H1 (cell line): Measurements from ENCODE around the gene RFPL1. TPM values are rescaled to one million over a fixed set of nuclear protein-coding genes. Genes with fewer than 3 reads are reported as not detected.

Experiments used
- CTCF ChIA-PET: fragments of 300-600 bp; sonication (Branson Sonifier 250); formaldehyde crosslinking; loops from one replicate; lab custom pipeline; 2021; ENCODE audit not compliant: partially characterized antibody; lab: Charles Lee
- POLR2A ChIA-PET: fragments of 300-600 bp; sonication (Branson Sonifier 250); formaldehyde crosslinking; loops from one replicate; lab custom pipeline; 2021; ENCODE audit warnings: inconsistent platforms; ENCODE audit not compliant: partially characterized antibody; lab: Charles Lee
- DNase-seq, 2 experiments: peaks; one replicate each; pipeline versions ENCODE4 v3.0.0 to v3.0.0-alpha.2; 2010 to 2022; ENCODE audit warnings: low spot score in 2 of 2, low read depth in 1 of 2, mixed read lengths in 1 of 2
- FAIRE-seq: peaks from 2 replicates; lab custom pipeline; 2011; peaks lifted over from hg19 to GRCh38; lab: Jason Lieb, UNC
- H2AFZ ChIP-seq: 2 replicates; pipeline ENCODE4 v1.8.1; 2012; ENCODE audit warnings: low read length, inconsistent platforms
- H2AK5ac ChIP-seq: 2 replicates; pipeline ENCODE4 v1.6.1; 2013; ENCODE audit warnings: low read depth, low read length
- H2BK120ac ChIP-seq: replicated peaks from 2 replicates; pipeline ENCODE3; 2013; ENCODE audit warnings: low read depth, low read length, inconsistent platforms
- H2BK12ac ChIP-seq: 2 replicates; pipeline ENCODE4 v1.6.1; 2013; ENCODE audit warnings: low read depth, low read length
- H2BK15ac ChIP-seq: 2 replicates; pipeline ENCODE4 v1.6.1; 2013; ENCODE audit warnings: low read length
- H2BK20ac ChIP-seq: 2 replicates; pipeline ENCODE4 v1.6.1; 2013; ENCODE audit warnings: low read length
- H2BK5ac ChIP-seq: 2 replicates; pipeline ENCODE4 v1.6.1; 2013; ENCODE audit warnings: low read depth, low read length
- H3K14ac ChIP-seq: 2 replicates; pipeline ENCODE4 v1.6.1; 2013; ENCODE audit warnings: inconsistent platforms; ENCODE audit not compliant: insufficient read length
- H3K18ac ChIP-seq: 2 replicates; pipeline ENCODE4 v1.6.1; 2013; ENCODE audit warnings: low read length; ENCODE audit errors: extremely low read depth
- H3K23ac ChIP-seq: 2 replicates; pipeline ENCODE4 v1.6.1; 2013; ENCODE audit warnings: inconsistent platforms; ENCODE audit not compliant: insufficient read length
- H3K23me2 ChIP-seq: 2 replicates; pipeline ENCODE4 v1.6.1; 2013; ENCODE audit warnings: low read depth, low read length
- H3K27ac ChIP-seq: 2 replicates; pipeline ENCODE4 v1.6.1; 2011; ENCODE audit warnings: low read depth, low read length, inconsistent platforms
- H3K27me3 ChIP-seq, 4 experiments: replicated peaks in 1 of 4; 1 replicate in 1 of 4; 2 replicates in 3 of 4; pipeline versions ENCODE4 v1.6.1 to v1.8.1; 2011 to 2013; ENCODE audit warnings: low read length in 3 of 4, mild to moderate bottlenecking in 3 of 4, inconsistent platforms in 2 of 4, mixed read lengths in 2 of 4, moderate library complexity in 1 of 4; ENCODE audit not compliant: control insufficient read depth in 3 of 4, insufficient read depth in 3 of 4; ENCODE audit errors: extremely low read depth in 1 of 4
- H3K36me3 ChIP-seq, 4 experiments: 2 replicates each; pipeline versions ENCODE4 v1.6.1 to v1.8.1; 2011 to 2013; ENCODE audit warnings: mild to moderate bottlenecking in 4 of 4, low read length in 3 of 4, moderate library complexity in 2 of 4, control low read depth in 1 of 4, inconsistent platforms in 1 of 4; ENCODE audit not compliant: insufficient read depth in 4 of 4, control insufficient read depth in 2 of 4
- H3K4ac ChIP-seq: replicated peaks from 2 replicates; pipeline ENCODE3; 2013; ENCODE audit warnings: low read length, low read depth, mixed read lengths, inconsistent platforms; ENCODE audit not compliant: insufficient read length
- H3K4me1 ChIP-seq, 4 experiments: replicated peaks in 1 of 4; 1 replicate in 1 of 4; 2 replicates in 3 of 4; pipeline versions ENCODE4 v1.6.1 to v1.8.1; 2011 to 2013; ENCODE audit warnings: low read length in 3 of 4, inconsistent platforms in 2 of 4, mixed read lengths in 1 of 4; ENCODE audit not compliant: insufficient read depth in 4 of 4, control insufficient read depth in 3 of 4
- H3K4me2 ChIP-seq, 2 experiments: 2 replicates each; pipeline versions ENCODE4 v1.6.1 to v1.8.1; 2011 to 2013; ENCODE audit warnings: low read depth in 2 of 2, low read length in 2 of 2, control low read depth in 1 of 2, inconsistent platforms in 1 of 2, mild to moderate bottlenecking in 1 of 2; ENCODE audit not compliant: insufficient read depth in 1 of 2
- H3K4me3 ChIP-seq, 4 experiments: fragments of 200-600, 300-600 bp in 1 of 4; sonication (generic), shearing (Covaris generic), sonication (Bioruptor Twin) in 1 of 4; 2 replicates each; pipeline versions ENCODE4 v1.5.1 to v1.8.1; 2011 to 2016; ENCODE audit warnings: low read length in 4 of 4, low read depth in 3 of 4, control low read depth in 2 of 4, inconsistent platforms in 2 of 4, mild to moderate bottlenecking in 2 of 4, mixed read lengths in 1 of 4, moderate library complexity in 1 of 4; ENCODE audit not compliant: insufficient read depth in 2 of 4; ENCODE audit errors: extremely low read depth in 1 of 4
- H3K56ac ChIP-seq: replicated peaks from 2 replicates; pipeline ENCODE3; 2013; ENCODE audit warnings: low read depth, mild to moderate bottlenecking, mixed read lengths, low read length, inconsistent platforms; ENCODE audit not compliant: insufficient read length
- H3K79me1 ChIP-seq: 2 replicates; pipeline ENCODE4 v1.6.1; 2013; ENCODE audit warnings: low read depth, low read length, control low read depth
- H3K79me2 ChIP-seq, 2 experiments: 2 replicates each; pipeline versions ENCODE4 v1.6.1 to v1.8.1; 2012 to 2013; ENCODE audit warnings: low read length in 2 of 2, mild to moderate bottlenecking in 2 of 2, inconsistent platforms in 1 of 2; ENCODE audit not compliant: insufficient read depth in 2 of 2, control insufficient read depth in 1 of 2
- H3K9ac ChIP-seq, 4 experiments: replicated peaks in 1 of 4; 1 replicate in 1 of 4; 2 replicates in 3 of 4; pipeline versions ENCODE4 v1.6.1 to v1.8.1; 2011 to 2013; ENCODE audit warnings: low read depth in 3 of 4, low read length in 3 of 4, control low read depth in 2 of 4, mild to moderate bottlenecking in 2 of 4, moderate library complexity in 2 of 4, inconsistent platforms in 1 of 4; ENCODE audit errors: extremely low read depth in 1 of 4
- H3K9me3 ChIP-seq, 2 experiments: 2 replicates each; pipeline versions ENCODE4 v1.6.1 to v1.8.1; 2012 to 2013; ENCODE audit warnings: mild to moderate bottlenecking in 2 of 2, moderate library complexity in 2 of 2, control low read depth in 1 of 2, inconsistent platforms in 1 of 2, low read depth in 1 of 2, low read length in 1 of 2, mixed read lengths in 1 of 2; ENCODE audit not compliant: insufficient read depth in 2 of 2
- H4K20me1 ChIP-seq, 2 experiments: replicated peaks in 1 of 2; 2 replicates each; pipeline versions ENCODE3 to v1.8.1; 2011 to 2013; ENCODE audit warnings: inconsistent platforms in 2 of 2, low read length in 2 of 2, mild to moderate bottlenecking in 1 of 2; ENCODE audit not compliant: insufficient read depth in 2 of 2, control insufficient read depth in 1 of 2
- H4K5ac ChIP-seq: 2 replicates; pipeline ENCODE4 v1.6.1; 2013; ENCODE audit warnings: low read length, low read depth, mixed read lengths, inconsistent platforms; ENCODE audit not compliant: insufficient read length
- H4K8ac ChIP-seq: 2 replicates; pipeline ENCODE4 v1.8.0; 2013; ENCODE audit warnings: mild to moderate bottlenecking, moderate library complexity, low read length, inconsistent platforms; ENCODE audit not compliant: insufficient read depth; ENCODE audit errors: extremely low read depth
- H4K91ac ChIP-seq: replicated peaks from 2 replicates; pipeline ENCODE3; 2013; ENCODE audit warnings: low read length, mixed read lengths, inconsistent platforms; ENCODE audit not compliant: insufficient read length
- BACH1 ChIP-seq: IDR thresholded peaks from 2 replicates; pipeline ENCODE4 v1.6.1; 2012; ENCODE audit warnings: low read length, improper control_type of control experiment
- KDM4A ChIP-seq: IDR thresholded peaks from one replicate; pipeline ENCODE4 v1.7.1; 2012; ENCODE audit warnings: low read depth, mild to moderate bottlenecking, moderate library complexity, low read length, inconsistent platforms; ENCODE audit not compliant: severe bottlenecking
- MAFK ChIP-seq: IDR thresholded peaks from 2 replicates; pipeline ENCODE4 v1.6.1; 2012; ENCODE audit warnings: low read depth, mild to moderate bottlenecking, improper control_type of control experiment, low read length
- WGBS, 2 experiments: shearing (Covaris generic) in 1 of 2; methylation state at CpG; one replicate each; pipeline versions ENCODE4 v1.1.6 to v1.1.7; 2013 to 2015; ENCODE audit warnings: low lambda C conversion rate in 2 of 2, mixed read lengths in 2 of 2, inconsistent platforms in 1 of 2, low coverage in 1 of 2, missing lambda C conversion rate in 1 of 2; ENCODE audit not compliant: insufficient replicate concordance in 2 of 2, insufficient coverage in 1 of 2, insufficient read length in 1 of 2; ENCODE audit errors: extremely low coverage in 1 of 2, missing lambda C conversion rate in 1 of 2; 5-methylcytosine and 5-hydroxymethylcytosine counted together
- polyA plus RNA-seq, 7 experiments: library from polyadenylated mRNA; depleted of rRNA in 3 of 7; stranded (reverse) in 5 of 7; unstranded in 2 of 7; fragments of >200 nt in 5 of 7; fragments of 200-250 nt in 2 of 7; gene quantifications; 1 replicate in 5 of 7; 2 replicates in 1 of 7; 4 replicates in 1 of 7; pipeline versions ENCODE4 v1.2.1 to v1.2.3, GENCODE V29; 2011 to 2013; ENCODE audit warnings: missing spikeins in 2 of 7, mixed read lengths in 2 of 7
- total RNA-seq: library from RNA; stranded (reverse); fragmentation: NEBNext Ultra II Directional; extraction: Animal tissue kit (Norgen Biotek cat#: 25700); gene quantifications from 2 replicates; pipeline ENCODE4 v1.2.1, GENCODE V29; 2021
- TF ChIP-seq, protein P1 (sequence below): IDR thresholded peaks from 2 replicates; pipeline ENCODE4 v1.6.1; 2012; ENCODE audit warnings: low read length, inconsistent platforms

RFPL1 gene
- total and polyA plus RNA-seq, 2 of the 8 experiments (the other 6 are each of a cell fraction or from before 2014, with no cell fraction given) = not detected

DNA sequence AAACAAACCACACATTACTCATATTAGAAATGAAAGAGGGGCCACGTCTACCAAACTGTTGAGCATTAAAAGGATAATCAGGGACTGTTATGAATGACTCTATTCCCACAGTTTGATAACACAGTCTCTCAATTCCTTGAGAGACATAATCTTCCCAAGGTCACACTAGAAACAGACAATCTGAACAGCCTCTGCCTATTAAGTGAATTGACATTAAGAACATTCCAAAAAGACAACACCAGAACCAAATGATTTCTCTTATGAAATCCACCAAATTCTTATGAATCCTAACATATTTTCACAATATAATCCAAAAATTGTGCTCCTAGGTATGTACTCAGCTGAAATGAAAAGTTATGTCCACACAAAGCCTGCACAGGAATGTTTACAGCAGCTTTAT, 4.6 kb downstream of the RFPL1 start:
- Histone ChIP-seq H3K27ac (no peak overlapping the region), H3K18ac (no peak overlapping the region), H2BK20ac (no peak overlapping the region), H2BK15ac (no peak overlapping the region), H3K23ac (no peak overlapping the region), H3K9me3 (no peaks in the 10 kb centered on the region), H3K4me2 (no peak overlapping the region), H3K79me2 (no peaks in the 10 kb centered on the region), H3K27me3 (no peaks in the 10 kb centered on the region), H2AK5ac (no peak overlapping the region), H3K9ac (no peak overlapping the region), H3K36me3 (no peaks in the 10 kb centered on the region), H4K91ac (no peak overlapping the region), H4K5ac (no peak overlapping the region), H3K79me1 (no peaks in the 10 kb centered on the region), H3K23me2 (no peaks in the 10 kb centered on the region), H3K4me3 (no peak overlapping the region), H3K56ac (no peak overlapping the region), H3K4me1 (no peaks in the 10 kb centered on the region; a peak in 2 of 7 replicates), H4K8ac (no peak overlapping the region), H2BK120ac (no peak overlapping the region), H2BK12ac (no peak overlapping the region), H4K20me1 (peaks cover 0 to 2% of the 10 kb centered on the region in 2 experiments), H2AFZ (no peak overlapping the region), H3K14ac (no peak overlapping the region), H3K4ac (no peak overlapping the region), H2BK5ac (no peak overlapping the region)
- POLR2A ChIA-PET = no interaction called here
- DNase-seq (no peak), FAIRE-seq (no peak)
- 89% methylated on average over 1 of the region's 1 CpG; no CpG with 5 or more reads in 1 of the 2 experiments for WGBS, 2 experiments
- CTCF ChIA-PET = no interaction called here
- TF ChIP-seq KDM4A = no peak
- TF ChIP-seq BACH1 = no peak
- TF ChIP-seq MAFK = no peak
- TF ChIP-seq, protein P1, sequence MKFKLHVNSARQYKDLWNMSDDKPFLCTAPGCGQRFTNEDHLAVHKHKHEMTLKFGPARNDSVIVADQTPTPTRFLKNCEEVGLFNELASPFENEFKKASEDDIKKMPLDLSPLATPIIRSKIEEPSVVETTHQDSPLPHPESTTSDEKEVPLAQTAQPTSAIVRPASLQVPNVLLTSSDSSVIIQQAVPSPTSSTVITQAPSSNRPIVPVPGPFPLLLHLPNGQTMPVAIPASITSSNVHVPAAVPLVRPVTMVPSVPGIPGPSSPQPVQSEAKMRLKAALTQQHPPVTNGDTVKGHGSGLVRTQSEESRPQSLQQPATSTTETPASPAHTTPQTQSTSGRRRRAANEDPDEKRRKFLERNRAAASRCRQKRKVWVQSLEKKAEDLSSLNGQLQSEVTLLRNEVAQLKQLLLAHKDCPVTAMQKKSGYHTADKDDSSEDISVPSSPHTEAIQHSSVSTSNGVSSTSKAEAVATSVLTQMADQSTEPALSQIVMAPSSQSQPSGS = no peak
